Common myeloid progenitor, CD34-positive (primary cell): ENCODE data around the gene IL1RAP.
"Not testable (repeated sequence)": the region's sequence is repeated elsewhere in the genome, so short reads cannot be mapped to it uniquely, and the experiment has no call there.

ENCODE experiments used
- CTCF ChIA-PET: fragments of 350-600 bp; sonication (Branson Sonifier 250); formaldehyde crosslinking; loops from one replicate; lab custom pipeline; 2021; ENCODE audit warnings: antibody characterized with exemption; lab: Charles Lee
- POLR2A ChIA-PET: fragments of 350-600 bp; sonication (Branson Sonifier 250); formaldehyde crosslinking; loops from one replicate; lab custom pipeline; 2021; ENCODE audit warnings: antibody characterized with exemption; lab: Charles Lee
- DNase-seq, 3 donors: peaks; one replicate each; pipeline versions ENCODE4 v3.0.0 to v3.0.0-alpha.2; 2013
- H3K27ac ChIP-seq, 2 experiments: 1 replicate in 1 of 2; 2 replicates in 1 of 2; pipeline ENCODE4 v1.7.0; 2013; ENCODE audit warnings: inconsistent platforms in 2 of 2, low read length in 2 of 2, mild to moderate bottlenecking in 2 of 2, low read depth in 1 of 2, moderate library complexity in 1 of 2; ENCODE audit not compliant: severe bottlenecking in 2 of 2, insufficient read depth in 1 of 2, poor library complexity in 1 of 2
- H3K27me3 ChIP-seq, 5 experiments: replicated peaks in 2 of 5; 1 replicate in 3 of 5; 2 replicates in 2 of 5; pipeline versions ENCODE4 v1.6.1 to v1.7.0; 2013; ENCODE audit warnings: low read length in 4 of 5, mild to moderate bottlenecking in 2 of 5, moderate library complexity in 2 of 5, inconsistent platforms in 1 of 5; ENCODE audit not compliant: insufficient read depth in 5 of 5, control insufficient read depth in 4 of 5
- H3K36me3 ChIP-seq, 4 experiments: 1 replicate in 2 of 4; 2 replicates in 2 of 4; pipeline versions ENCODE4 v1.6.1 to v1.7.0; 2013; ENCODE audit warnings: low read length in 3 of 4, control low read depth in 1 of 4, mild to moderate bottlenecking in 1 of 4; ENCODE audit not compliant: control insufficient read depth in 4 of 4, insufficient read depth in 4 of 4
- H3K4me1 ChIP-seq, 4 experiments: 1 replicate in 3 of 4; 2 replicates in 1 of 4; pipeline versions ENCODE4 v1.6.1 to v1.7.1; 2013; ENCODE audit warnings: low read length in 3 of 4, mild to moderate bottlenecking in 3 of 4, control low read depth in 1 of 4, inconsistent platforms in 1 of 4, moderate library complexity in 1 of 4; ENCODE audit not compliant: control insufficient read depth in 4 of 4, insufficient read depth in 4 of 4; ENCODE audit errors: control extremely low read depth in 1 of 4
- H3K4me3 ChIP-seq, 7 experiments: 1 replicate in 4 of 7; 2 replicates in 3 of 7; pipeline versions ENCODE4 v1.5.1 to v1.7.0; 2013; ENCODE audit warnings: mild to moderate bottlenecking in 7 of 7, low read length in 6 of 7, moderate library complexity in 6 of 7, inconsistent platforms in 2 of 7, low read depth in 2 of 7, control low read depth in 1 of 7; ENCODE audit not compliant: insufficient read depth in 4 of 7, control insufficient read depth in 1 of 7; ENCODE audit errors: extremely low read depth in 1 of 7
- H3K9me3 ChIP-seq, 5 experiments: 1 replicate in 4 of 5; 2 replicates in 1 of 5; pipeline versions ENCODE4 v1.6.1 to v1.7.1; 2013; ENCODE audit warnings: low read length in 4 of 5, mild to moderate bottlenecking in 2 of 5, inconsistent platforms in 1 of 5, low read depth in 1 of 5, moderate library complexity in 1 of 5; ENCODE audit not compliant: control insufficient read depth in 4 of 5, insufficient read depth in 2 of 5; ENCODE audit errors: control extremely low read depth in 1 of 5
- WGBS: methylation state at CpG from one replicate; pipeline ENCODE4 v1.1.5; 2013; ENCODE audit not compliant: insufficient coverage; 5-methylcytosine and 5-hydroxymethylcytosine counted together

Gene IL1RAP

GRCh38 chr3:190518531-190518930 is 4.6 kb downstream of the IL1RAP start:
- H3K4me3 ChIP-seq, H3K36me3 ChIP-seq, H3K27ac ChIP-seq, POLR2A ChIA-PET, H3K9me3 ChIP-seq, DNase-seq, CTCF ChIA-PET: not testable (repeated sequence)
- Histone ChIP-seq H3K27me3 (peaks cover 0 to 39% (median 5%) of the 10 kb centered on the region in 5 experiments), H3K4me1 (peaks cover 7 to 35% (median 11%) of the 10 kb centered on the region in 4 experiments)
- WGBS, result 98% methylated on average over 4 of the region's 4 CpGs

- H3K27ac ChIP-seq, result no peak overlapping the region
- no peak overlapping the region for H3K4me3 ChIP-seq
- CTCF ChIA-PET, result interaction anchor here (1.2 to 1.4 kb wide), 2 partner anchors 179 to 181 kb away, joined by 4 read pairs; no protein-coding TSS in a partner anchor
- WGBS, result no CpG with 5 or more reads among the region's 1 CpG
- peaks cover 0 to 5% (median 2%) of the 10 kb centered on the region in 5 experiments for H3K9me3 ChIP-seq
- H3K4me1 ChIP-seq, result peaks cover 3 to 29% (median 5%) of the 10 kb centered on the region in 4 experiments
- H3K36me3 ChIP-seq, result peaks cover 0 to 4% (median under 1%) of the 10 kb centered on the region in 4 experiments
- H3K27me3 ChIP-seq, result peaks cover 0 to 39% (median 5%) of the 10 kb centered on the region in 5 experiments
- no peak for DNase-seq
- POLR2A ChIA-PET, result no interaction called here
These were observed 6.0 kb downstream of the IL1RAP start for GRCh38 chr3:190519886-190520285.

- ChIA-PET CTCF (interaction anchor here (0.9 kb wide), 1 partner anchor 10 kb away, joined by 3 read pairs; no protein-coding TSS in a partner anchor), POLR2A (no interaction called here)
- no peak for DNase-seq
- WGBS, result 100% methylated on average over 1 of the region's 3 CpGs
- Histone ChIP-seq H3K27me3 (peaks cover 0 to 30% (median 2%) of the 10 kb centered on the region in 5 experiments), H3K4me3 (no peak overlapping the region), H3K4me1 (peaks cover 0 to 13% (median 0%) of the 10 kb centered on the region in 4 experiments), H3K9me3 (peaks cover 0 to 5% (median 2%) of the 10 kb centered on the region in 5 experiments), H3K36me3 (peaks cover 0 to 6% (median under 1%) of the 10 kb centered on the region in 4 experiments), H3K27ac (no peak overlapping the region)
These were observed 8.1 kb downstream of the IL1RAP start for GRCh38 chr3:190521998-190522397.

GRCh38 chr3:190522621-190523222 is 8.8 kb downstream of the IL1RAP start:
- Histone ChIP-seq H3K9me3 (peaks cover 0 to 5% (median 2%) of the 10 kb centered on the region in 5 experiments), H3K36me3 (peaks cover 0 to 10% (median under 1%) of the 10 kb centered on the region in 4 experiments), H3K27me3 (peaks cover 0 to 25% (median 2%) of the 10 kb centered on the region in 5 experiments), H3K4me1 (peaks cover 0 to 13% (median 0%) of the 10 kb centered on the region in 4 experiments), H3K27ac (no peak overlapping the region), H3K4me3 (no peak overlapping the region)
- DNase-seq, result no peak
- ChIA-PET POLR2A (no interaction called here), CTCF (interaction anchor here (0.5 kb wide), 1 partner anchor 8 kb away, joined by 3 read pairs; no protein-coding TSS in a partner anchor)

- Histone ChIP-seq H3K27ac (no peak overlapping the region), H3K9me3 (peaks cover 0 to 5% (median 2%) of the 10 kb centered on the region in 5 experiments), H3K4me3 (no peak overlapping the region), H3K36me3 (peaks cover 0 to 10% (median 0%) of the 10 kb centered on the region in 4 experiments), H3K4me1 (peaks cover 0 to 24% (median 5%) of the 10 kb centered on the region in 4 experiments), H3K27me3 (peaks cover 0 to 14% (median 0%) of the 10 kb centered on the region in 5 experiments)
- CTCF ChIA-PET, result interaction anchor here (1.0 kb wide), 1 partner anchor 90 kb away, joined by 3 read pairs; no protein-coding TSS in a partner anchor
- 100% methylated on average over 1 of the region's 1 CpG for WGBS
- POLR2A ChIA-PET, result no interaction called here
- no peak for DNase-seq
These were observed 11.1 kb downstream of the IL1RAP start for GRCh38 chr3:190524942-190525341.

GRCh38 chr3:190525634-190526033 is 11.7 kb downstream of the IL1RAP start:
- H3K27ac ChIP-seq, result no peak overlapping the region
- peaks cover 0 to 5% (median 2%) of the 10 kb centered on the region in 5 experiments for H3K9me3 ChIP-seq
- H3K27me3 ChIP-seq, result peaks cover 0 to 14% (median 0%) of the 10 kb centered on the region in 5 experiments
- no peak overlapping the region for H3K4me3 ChIP-seq
- peaks cover 0 to 24% (median 5%) of the 10 kb centered on the region in 4 experiments for H3K4me1 ChIP-seq
- POLR2A ChIA-PET, result no interaction called here
- CTCF ChIA-PET, result interaction anchor here (1.0 to 1.6 kb wide), 4 partner anchors 10 to 89 kb away, joined by 3 to 7 read pairs (median 3); no protein-coding TSS in a partner anchor
- H3K36me3 ChIP-seq, result peaks cover 0 to 8% (median 0%) of the 10 kb centered on the region in 4 experiments
- no peak for DNase-seq
- WGBS, result 100% methylated on average over 1 of the region's 2 CpGs
